HG03139 (cell line): ENCODE results near the gene DHODH.

Experiments
- ATAC-seq: cut with Tn5 transposase; IDR thresholded peaks from one replicate; pipeline ENCODE4 v1.9.1; 2021; ENCODE audit not compliant: unreplicated experiment

The DHODH gene

DNA sequence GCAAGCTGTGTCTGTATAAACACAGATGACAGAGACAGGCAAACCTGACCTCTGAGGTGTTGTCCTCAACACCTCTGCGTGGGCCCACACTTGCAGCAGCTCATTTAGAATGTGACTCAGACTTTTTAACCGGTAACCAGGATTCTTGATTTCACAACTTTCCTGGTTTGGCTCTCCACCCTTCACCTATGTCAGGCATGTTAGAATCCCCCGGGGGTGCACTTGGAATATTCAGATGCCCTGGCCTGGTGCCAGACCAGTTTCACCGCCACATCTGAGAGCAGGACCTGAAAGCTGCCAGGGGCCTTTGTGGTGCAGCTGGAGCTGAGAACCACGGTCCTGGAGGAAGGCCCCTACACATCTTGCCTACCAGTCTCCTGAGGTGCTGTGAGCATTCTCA is 4.8 kb downstream of the DHODH start:
- ATAC-seq, result no peak

DNA sequence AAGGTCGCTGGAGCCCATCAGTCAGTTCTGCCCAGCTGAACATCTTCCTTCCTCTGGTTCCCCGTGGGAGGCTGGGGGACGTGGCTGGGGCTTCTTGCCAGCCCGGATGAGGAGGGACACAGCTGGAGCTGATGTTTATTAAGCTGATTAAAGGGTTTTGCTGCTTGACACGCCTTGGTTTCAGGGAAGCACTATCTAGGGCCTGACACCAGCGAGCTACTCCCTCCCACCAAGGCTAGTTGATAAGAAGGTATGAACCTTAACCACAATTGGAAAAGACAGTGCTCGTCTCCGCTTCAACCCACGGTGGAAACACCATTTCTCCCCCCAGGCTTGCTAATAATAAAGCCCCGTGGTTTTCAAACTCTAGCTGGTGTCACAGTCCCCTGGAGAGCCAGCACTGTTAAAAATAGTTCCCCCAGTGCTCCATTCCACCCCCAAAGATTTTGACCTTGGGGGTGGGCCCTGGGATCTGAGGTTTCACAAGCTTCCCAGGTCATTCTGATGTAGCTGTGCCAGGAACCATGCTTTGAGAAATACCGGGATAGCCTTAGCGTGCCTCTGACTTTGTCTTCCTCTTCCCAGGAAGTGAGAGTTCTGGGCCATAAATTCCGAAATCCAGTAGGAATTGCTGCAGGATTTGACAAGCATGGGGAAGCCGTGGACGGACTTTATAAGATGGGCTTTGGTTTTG is 5.5 kb downstream of the DHODH start:
- ATAC-seq, result no peak

DNA sequence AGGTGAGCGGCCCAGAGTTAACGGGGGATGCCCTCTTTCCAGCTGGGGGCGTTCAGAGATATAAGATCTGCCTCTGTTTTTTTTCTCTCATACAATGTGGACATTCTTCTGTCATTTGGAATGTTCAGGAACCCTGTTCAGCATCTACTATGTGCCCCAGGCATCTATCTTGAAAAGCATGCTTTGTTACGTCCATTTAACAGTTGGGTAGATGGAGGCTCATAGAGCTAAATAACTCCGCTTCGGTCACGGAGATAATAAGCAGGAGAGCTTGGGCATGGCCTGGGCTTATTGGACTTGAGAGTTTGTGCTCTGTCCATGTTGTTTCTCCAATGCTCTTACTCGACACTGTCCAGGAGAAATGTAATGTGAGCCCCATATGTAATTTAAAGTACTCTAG is 6.1 kb downstream of the DHODH start:
- no peak for ATAC-seq

DNA sequence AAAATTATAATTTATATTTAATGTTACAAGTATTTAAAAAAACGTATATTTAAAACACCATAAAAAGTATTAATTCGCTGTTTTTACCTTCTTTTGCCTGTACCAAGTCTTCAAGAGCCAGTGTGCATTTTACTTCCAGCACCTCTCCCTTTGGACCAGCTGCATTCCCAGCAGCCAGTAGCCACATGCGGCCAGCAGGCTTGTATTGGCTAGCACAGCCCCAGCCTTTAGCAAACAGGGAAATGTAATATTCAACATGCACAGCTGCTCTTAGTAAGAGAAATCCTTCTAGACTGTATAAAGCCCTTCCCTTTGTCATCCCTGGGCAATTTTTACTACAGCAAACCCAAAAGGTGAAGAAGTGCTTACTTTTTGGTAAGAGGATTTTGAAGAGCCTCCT is 6.6 kb downstream of the DHODH start:
- ATAC-seq, result no peak

DNA sequence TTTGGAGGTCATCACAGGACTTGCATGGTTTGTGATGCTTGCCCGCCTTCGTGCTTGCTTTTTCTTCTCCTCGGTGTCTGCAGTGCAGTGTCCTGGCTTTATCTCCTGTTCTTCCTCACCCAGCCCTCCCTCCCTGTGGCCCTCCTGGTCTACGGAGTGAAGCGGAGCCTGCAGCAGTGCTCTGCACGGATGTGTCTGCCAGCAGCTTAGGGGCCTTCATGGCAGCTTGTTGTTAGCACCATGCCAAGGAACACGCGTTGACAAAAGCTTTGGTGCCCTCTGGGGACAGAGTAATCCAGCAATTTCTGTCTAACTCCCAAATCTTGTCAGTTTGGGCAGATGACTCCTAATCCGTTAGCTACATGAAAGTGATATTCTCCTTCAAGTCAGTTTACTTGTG is 9.9 kb downstream of the DHODH start:
- no peak for ATAC-seq

DNA sequence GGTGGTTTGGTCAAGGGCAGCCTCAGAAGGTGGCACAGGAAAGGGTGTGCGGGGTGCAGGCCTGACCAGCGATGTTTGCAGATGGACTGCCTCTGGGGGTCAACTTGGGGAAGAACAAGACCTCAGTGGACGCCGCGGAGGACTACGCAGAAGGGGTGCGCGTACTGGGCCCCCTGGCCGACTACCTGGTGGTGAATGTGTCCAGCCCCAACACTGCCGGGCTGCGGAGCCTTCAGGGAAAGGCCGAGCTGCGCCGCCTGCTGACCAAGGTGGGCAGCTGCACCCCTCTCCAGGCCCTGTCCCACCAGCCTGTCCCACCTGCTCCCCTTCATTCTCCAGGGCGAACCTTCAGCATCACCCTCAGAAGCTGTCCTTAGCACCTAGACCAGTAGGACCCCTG is 12.5 kb downstream of the DHODH start:
- no peak for ATAC-seq

DNA sequence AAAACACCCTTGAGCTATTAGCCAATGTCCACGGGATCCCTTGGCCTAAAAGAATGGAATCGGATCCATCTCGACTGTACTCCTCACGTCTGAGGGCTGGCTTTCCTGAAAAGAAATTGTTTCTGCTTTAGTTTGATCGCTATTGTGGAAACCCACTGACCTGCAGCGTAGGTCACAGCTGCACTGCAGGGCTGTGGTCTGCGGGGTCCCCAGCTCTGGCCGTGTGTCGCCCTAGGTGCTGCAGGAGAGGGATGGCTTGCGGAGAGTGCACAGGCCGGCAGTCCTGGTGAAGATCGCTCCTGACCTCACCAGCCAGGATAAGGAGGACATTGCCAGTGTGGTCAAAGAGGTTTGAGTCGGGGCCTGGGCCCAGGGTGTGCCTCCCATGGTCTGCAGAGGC is 13.6 kb downstream of the DHODH start:
- ATAC-seq, result no peak

DNA sequence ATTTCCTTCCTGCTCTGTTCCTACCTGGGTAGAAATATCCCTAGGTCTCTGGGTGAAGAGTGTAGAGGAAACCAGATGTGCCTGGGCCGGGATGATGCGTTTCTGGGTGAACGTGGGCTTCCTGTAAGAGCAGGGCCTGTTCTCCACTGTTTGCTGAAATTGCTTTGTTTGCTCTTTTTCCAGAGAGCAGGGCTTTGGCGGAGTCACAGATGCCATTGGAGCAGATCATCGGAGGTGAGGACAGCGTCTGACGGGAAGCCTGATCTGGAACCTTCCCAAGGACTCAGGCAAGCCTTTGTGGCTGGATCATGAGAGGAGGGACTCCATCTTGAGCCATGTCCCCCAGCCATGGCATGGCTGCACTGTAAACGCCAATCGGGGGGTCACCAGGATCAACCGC is 15.4 kb downstream of the DHODH start:
- ATAC-seq, result no peak

DNA sequence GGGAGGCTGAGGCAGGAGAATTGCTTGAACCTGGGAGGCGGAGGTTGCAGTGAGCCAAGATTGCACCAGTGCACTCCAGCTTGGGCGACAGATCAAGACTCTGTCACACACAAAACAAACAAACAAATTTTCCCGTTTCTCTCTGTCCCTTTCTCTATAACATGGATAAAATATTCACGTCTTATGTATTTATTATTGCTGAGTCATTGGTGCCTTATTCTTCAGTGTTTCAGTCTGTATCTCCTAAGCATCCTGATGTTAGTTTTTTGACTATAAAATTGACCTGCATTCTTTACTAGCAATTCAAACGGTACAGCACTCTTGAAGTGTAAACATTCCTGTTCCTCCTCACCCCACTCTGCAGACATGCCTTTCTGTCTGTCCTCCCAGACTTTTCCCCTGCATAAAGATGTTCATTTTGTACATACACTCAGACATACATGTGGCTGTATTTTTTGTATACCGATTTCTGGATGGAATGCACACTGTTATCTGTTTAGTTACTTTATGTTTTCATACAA is 16.4 kb downstream of the DHODH start:
- no peak for ATAC-seq

DNA sequence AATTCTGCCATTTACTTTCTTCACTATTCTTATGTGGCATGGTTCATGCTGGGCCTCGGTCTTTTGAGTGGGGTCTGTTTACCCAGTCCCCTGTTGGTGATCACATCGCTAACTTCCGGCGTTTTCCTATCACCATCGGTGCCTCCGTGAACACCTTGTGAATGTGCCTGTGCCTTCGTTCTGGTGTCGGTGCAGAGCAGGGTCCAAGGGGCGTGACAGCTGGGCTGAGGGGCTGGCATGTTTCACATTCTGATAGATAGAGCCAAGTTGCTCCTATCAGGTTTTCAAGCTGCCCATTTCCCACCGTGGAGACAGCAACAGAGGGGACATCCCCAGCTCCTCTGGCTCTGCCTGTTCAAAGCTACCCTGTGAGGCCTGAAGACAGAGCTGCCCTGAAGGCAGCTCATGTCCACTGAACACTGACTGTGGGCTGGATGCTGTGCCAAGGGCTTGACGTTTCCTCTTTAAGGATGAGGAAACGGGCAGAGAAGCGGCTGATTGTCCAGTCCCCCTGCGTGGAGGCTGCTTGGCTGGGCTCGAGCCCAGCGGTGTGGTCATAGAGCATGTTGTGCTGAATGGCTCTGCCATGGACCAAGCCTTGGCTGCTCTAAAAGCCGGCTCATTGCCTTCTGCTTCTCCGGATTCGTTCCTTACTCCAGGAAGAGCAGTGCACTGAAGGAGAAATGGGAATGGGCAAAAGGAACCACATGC is 17.0 kb downstream of the DHODH start:
- ATAC-seq, result no peak

DNA sequence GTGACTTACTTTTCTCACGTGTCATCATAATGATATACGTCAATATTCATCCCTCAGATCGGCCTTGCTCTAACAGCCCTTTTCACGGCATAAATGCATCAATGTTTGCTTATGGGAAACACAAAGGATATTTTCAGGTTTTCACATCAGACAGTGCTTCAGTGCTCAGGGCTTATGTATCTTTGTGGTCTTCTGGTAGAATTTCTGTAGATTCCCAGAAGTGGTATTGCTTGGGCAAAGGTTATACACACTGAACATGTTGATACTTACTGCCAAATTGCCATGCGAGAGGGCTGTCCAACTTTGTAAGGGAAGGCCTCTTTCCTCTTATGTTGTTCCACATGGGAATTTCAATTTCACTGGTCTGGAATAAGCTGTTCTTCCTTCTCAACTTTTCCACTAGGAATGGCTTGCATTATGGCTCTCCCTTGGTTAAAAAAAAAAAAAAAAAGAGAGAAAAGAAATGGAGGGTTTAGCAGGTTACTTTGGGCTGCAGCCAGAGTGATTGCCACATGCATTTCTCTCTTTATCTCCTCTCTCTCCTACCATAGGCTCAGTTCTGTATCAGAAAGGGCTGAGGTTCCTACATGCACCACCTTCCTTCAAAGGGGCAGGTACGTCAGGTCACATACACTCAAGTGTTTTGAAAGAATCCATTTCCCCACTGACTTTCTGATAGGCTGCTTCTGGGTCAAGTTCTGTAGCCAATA is 19.3 kb downstream of the DHODH start:
- no peak for ATAC-seq

DNA sequence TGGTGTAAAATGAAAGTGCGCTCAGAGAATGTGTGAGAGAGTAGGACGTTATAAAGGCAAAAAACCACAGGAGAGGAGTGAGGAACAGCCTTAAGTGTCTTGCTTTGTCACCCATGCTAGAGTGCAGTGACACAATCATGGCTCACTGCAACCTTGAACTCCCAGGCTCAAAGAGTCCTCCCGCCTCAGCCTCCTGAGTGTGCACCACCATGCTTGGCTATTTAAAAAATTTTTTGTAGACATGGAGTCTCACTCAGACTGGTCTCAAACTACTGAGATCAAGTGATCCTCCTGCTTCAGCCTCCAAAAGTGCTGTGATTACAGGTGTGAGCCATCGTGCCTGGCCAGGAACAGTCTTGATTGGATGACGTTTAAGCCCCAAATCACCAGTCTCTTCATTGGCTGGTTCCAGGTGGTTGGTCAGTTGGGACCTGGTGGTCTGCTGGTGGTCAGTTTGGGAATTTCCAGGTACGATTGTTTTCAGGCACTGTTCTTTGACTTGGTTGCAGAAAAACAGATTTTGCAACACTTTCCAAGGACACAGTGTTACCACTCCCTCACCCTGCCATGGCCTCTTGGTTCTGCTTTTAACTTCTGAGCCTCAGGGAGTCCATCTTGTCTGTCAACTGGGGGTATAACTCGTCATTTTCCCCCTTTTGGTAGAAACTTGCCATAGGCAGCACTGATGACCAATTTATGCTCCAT is 21.2 kb downstream of the DHODH start:
- no peak for ATAC-seq

DNA sequence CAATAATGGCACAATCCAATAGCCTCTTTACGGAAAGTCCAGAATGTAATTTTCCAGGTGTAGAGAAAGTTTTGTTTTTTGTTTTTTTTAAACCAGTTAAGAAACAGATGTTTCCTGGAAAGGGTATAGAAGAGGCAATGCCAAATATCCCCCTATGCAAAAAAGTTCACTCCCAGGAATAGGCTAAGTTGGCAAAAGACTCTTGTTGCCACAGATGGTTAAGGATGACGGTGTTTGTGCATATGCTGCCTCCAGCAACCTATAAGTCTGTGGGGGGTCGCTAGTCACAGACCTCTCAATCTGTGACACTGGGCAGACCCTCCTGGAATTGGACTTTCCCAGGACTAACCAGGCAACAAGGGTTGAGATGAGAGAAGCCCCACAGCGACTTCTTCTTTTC is 24.9 kb downstream of the DHODH start:
- ATAC-seq, result no peak

DNA sequence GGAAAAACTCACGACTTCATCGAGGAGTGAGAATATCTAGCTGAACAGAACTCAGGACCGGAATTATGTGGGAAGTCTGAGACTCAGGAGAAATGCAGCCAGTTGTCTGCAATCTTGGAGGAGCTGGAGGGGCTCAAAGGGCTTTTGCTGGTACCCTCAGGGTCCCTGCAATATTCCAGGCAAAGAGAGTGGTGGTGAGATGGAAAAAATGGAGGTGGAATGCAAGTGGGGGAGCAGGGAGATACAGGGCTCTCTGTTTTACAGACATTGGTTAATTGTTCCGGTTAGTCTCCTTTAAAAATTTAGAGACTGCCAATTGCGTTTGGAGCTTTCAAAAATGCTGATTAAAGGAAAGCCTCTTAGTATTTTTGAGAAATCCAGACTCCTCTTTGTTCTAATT is 27.6 kb downstream of the DHODH start:
- no peak for ATAC-seq

DNA sequence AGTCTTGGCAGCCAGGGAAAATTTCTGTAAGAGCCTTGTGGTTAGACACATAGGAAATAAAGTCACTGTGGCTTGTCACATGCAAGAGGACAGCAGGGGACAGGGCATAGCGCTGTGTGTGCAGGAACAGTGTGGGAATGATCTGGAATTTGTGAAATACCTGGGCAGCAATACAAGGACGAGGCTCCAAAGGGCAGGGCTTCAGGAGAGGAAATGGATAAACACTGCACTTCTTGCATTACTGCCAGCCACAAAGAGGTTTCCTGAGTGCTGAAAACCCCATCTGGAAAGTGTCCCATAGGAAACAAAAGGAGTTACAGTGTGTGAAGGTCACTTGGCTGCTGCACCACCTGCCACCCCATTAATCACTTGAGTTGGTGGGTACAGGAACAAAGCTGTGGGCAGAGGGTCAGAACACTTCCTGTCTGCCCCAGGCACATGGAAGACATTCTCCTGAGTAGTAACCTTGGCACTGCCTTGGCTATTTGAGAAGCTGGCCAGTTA is 33.7 kb downstream of the DHODH start:
- ATAC-seq, result no peak

DNA sequence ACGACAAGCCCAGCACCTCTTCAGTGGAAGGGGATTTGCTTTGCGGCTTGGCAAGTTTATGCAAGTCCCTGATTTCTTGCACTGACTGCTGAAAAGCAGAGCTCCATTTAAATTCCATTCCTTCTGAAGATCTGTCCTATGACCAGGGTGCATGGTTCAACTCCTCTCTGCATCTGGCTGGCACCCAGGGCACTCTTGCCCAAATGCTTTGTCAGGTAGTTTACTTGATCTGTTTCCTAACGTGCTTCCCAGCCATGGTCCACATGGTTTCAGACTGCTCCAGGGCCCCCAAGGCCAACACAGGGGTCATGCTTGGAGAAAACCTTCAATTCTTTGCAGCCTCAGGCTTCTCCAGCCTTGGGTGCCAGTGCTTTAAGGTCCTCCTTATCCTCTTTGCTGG is 34.5 kb downstream of the DHODH start:
- ATAC-seq, result no peak

DNA sequence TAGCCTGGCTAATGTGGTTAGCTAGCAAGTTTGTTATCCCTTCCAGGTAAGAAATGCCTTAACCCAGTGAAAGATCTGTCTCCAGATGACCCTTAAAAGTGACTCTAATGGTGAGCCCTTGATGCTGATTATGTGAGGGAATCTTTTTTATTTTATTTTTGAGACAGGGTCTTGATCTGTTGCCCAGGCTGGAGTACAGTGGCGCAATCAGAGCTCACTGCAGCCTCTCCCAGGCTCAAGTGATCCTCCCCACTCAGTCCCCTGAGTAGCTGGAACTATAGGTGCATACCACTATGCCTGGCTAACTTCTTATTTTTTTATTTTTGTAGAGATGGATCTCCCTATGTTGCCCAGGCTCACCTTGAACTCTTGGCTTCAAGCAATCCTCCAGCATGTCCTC is 35.0 kb downstream of the DHODH start:
- no peak for ATAC-seq

DNA sequence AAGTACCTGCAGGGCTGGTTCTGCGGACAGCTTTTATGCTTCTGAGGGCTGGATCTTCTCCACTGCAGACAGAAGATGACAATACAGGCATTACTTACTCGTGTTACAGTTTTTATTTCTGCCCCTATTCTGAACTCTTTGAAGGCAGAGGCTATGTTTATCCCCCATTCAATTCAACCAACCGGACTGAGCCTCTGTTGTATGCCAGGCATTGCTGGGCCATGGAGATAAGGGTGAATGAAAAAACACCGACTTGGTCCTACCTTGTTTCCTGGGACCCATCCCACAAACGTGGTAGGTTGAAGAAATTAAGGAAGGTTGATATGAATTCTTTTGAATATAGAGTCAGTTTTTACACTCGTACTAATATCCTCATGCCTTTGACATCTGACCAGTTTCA is 35.8 kb downstream of the DHODH start:
- no peak for ATAC-seq

DNA sequence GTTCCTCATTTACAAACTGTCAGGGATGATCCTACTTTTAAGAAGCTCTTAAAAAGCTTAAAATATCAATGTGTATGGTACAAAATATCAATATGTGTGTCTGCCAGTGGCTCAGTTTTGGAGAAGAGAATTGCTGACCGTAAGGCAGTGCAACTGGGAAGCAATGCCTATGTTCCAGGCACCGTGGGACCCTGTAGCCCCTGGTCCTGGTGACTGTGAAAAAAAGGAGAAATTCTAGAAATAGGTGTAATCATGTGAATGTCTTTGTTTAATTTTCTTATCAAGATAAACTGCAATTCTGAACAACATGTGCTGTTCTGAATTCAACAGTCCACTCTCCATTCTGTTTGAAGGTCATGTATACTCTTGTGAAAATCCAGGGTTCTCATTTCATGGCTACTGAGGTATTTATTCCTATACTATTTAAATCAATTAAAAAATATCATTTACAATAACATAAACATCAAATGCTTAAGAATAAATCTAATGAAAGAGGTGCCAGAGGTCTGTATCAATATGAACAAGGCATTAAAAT is 36.3 kb downstream of the DHODH start:
- no peak for ATAC-seq

DNA sequence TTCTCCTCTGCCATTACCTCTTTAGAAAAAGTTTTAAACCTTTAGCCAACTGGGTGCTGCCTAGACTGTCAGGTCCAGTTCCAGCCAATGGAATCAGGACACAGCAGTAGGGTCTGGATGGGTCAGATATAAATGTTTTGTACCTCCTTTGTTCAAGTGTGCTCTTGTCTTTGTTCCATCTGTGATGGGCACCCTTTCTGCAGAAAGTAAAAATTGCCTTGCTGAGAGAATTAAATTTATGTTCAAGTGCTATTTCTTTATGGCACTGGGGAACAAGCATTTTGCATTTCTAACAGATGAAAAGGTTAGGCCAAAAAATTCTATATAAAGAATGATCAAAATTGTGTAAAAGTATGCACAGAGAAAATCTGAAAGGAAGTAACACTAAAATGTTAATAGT is 40.6 kb downstream of the DHODH start:
- ATAC-seq, result no peak
